OCI-M2 (cell line): ENCODE data around the gene OR8B3.
"Not testable (repeated sequence)": the region's sequence is repeated elsewhere in the genome, so short reads cannot be mapped to it uniquely, and the experiment has no call there.

Source experiments
- DNase-seq: peaks from one replicate; lab custom pipeline; 2025; ENCODE audit not compliant: unreplicated experiment; lab: John Stamatoyannopoulos, UW

OR8B3 gene, protein sequence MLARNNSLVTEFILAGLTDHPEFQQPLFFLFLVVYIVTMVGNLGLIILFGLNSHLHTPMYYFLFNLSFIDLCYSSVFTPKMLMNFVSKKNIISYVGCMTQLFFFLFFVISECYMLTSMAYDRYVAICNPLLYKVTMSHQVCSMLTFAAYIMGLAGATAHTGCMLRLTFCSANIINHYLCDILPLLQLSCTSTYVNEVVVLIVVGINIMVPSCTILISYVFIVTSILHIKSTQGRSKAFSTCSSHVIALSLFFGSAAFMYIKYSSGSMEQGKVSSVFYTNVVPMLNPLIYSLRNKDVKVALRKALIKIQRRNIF

DNA sequence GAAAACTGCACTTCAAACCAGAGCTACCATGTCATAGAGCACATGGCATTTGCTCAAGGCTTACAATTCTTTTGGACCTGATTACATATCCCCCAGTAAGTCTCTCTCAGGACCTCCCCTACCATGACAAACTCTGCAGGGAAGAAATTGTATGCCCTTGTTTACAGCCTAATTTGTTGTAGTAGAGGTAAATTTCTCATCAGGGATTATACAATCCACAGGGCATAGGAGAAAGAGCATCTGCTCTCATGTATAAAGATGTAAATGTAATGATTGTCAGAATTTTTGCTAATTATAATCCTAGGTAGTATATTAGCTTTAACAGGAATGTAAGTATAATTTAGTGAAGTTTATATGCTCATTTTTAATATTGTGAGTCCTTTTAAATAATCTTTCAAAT, at the start of gene OR8B3:
OR8B3 (minus strand) TSS at position 101 of the 400 bp plus-strand sequence. CDS start 1,673 bp downstream, outside the sequence.
- DNase-seq = no peak

DNA sequence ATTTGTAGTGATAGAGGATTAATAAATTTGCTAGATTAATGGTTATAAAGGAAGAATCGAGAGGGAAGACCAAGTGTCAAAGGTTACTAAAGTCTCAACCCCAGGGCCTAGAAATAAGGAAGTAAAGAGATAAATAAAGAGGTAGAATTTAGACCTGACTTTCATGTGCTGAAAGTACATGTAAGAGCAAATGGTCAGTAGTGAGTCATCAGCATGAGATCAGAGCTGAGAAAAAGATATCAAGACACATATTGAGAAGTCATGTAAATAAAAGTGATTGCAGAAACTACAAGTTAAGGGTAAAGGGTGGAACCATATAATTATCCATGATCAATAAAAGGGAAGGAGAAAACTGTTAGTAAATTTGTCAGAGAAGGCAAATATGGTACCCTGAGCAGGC, 48.1 kb upstream of the OR8B3 start:
- DNase-seq = no peak

DNA sequence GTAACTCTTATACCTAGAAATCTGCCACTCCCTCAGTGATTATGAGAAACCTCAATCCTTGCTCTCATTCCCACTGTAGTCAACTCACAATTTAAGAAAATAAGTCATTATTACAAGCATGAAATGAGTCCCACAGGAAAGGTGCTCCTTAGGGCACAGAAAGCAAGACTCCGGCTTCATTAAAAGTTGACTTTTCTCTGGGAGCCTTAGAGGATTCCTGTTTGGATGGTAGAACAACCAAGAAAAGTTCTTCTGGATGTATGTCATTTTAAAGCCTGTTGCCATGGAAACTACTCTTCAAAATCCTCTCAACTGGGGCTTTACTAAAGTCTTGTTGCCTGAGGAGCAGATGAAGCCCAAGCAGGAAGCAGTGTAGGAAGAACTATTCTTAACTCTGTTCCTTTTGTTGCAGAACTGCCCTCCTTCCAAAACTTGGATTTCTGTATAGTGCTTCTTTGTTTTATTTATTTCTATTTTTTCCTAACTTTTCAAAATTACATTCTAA, 46.9 kb upstream of the OR8B3 start, which contains the start of gene OR8B8:
OR8B8 (minus strand) TSS at position 51 of the 505 bp plus-strand sequence. CDS start 4,611 bp downstream, outside the sequence.
- DNase-seq = no peak

DNA sequence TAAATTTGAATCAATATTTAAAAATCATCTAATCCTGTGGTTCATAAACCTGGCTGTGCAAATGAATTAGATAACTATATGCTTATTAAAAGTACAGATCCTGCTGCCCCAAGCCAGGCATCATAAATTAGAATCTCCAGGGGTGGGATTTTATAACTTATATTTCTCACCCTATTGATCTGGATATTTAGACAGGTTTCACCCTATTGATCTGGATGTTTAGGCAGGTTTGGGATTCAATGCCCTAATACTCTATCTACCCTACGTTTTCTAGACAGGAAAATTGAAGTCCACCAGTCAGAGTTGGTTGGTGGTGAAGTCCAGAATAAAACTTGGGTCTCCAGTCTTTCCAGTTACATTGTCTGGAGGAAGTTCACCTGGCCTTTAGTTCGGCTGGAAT, 44.0 kb upstream of the OR8B3 start:
- no peak for DNase-seq

DNA sequence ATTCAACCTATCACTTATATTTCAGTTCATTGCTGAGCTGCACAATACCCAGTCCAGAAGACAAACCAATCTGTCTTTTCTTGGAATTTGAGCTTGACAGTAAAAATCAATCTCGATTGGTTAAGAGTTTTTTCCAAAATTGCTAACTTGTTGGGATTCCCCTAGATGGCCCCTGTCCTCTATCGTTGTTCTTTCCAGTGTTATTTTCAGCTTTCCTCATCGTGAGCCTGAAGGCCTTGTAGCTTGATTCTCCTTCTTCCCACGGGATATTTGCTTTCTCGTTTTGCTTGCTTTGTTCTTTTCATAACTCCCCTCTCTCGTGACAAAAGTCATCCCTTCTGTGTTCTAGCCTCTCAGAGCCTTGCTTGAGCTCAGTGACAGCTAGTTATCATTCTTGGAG, 43.6 kb upstream of the OR8B3 start:
- no peak for DNase-seq

DNA sequence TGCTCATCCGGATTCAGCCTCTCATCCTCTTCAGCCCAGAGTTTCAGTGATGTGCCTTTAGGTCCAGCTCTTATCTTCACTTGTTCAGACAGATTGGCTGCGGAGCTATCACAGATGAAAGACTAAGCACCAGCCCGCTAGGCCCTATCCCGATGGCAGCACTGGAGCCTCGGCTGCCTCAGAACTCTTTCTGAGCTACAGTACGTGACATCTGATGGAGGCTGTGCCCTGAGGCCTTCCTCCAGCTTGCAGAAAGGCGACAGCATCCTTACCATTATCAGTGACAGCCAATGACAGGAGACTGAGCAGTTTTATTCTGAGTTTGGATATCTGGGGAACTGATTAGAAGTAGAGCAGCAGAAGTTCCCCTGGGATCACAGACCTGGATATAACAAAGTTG, 42.7 kb upstream of the OR8B3 start:
- no peak for DNase-seq

DNA sequence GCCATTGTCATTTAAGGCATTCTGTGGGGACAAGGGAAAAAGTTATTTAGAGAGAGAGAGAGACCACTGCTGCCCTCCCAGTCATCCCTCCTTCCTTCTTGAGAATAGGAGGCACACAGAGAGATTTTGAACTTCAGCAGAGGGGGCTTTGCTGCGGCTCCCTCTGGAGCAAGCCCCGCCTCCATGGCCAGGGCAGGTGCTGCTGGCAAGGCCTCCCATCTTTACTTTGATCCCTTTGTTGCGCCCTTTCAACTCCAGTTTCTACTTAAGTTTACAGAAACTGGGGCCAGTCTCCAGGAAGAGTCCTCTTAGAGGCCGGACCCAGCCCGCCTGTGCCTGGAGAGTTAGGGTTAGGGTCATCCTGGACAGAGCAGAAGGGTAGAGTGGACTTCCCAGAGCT, 42.3 kb upstream of the OR8B3 start:
- no peak for DNase-seq

DNA sequence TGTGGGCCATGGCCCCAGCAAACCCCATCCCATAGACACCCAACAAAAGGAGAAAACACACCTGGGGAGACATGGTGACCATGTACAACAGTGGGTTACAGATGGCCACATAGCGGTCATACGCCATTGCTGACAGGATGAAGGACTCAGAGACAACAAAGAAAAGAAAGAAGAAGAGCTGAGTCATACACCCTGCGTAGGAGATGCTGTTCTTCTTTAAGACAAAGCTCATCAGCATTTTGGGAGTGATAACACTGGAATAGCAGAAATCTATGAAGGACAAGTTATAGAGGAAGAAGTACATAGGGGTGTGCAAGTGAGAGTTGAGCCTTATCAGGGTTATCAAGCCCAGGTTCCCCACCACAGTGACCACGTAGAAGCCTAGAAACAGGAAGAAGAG, 41.8 kb upstream of the OR8B3 start:
- DNase-seq = no peak

DNA sequence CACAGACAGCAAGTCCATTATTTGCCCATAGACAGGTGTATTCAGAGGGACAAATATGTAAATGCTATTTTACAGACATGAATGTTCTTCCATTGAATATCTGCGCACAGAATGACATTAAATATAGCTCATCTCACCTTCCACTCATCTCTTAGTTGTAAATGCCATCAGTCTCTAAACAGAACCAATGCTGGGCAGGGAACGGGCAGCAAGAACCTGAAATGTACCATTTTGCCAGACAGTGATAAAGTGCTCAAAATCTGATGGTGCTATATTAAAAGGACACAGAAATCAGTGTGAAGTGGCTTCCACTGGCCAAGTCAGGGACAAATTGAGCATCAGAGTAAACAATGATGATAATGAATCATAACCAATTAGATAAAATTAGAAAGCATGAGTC, 35.9 kb upstream of the OR8B3 start:
- no peak for DNase-seq

DNA sequence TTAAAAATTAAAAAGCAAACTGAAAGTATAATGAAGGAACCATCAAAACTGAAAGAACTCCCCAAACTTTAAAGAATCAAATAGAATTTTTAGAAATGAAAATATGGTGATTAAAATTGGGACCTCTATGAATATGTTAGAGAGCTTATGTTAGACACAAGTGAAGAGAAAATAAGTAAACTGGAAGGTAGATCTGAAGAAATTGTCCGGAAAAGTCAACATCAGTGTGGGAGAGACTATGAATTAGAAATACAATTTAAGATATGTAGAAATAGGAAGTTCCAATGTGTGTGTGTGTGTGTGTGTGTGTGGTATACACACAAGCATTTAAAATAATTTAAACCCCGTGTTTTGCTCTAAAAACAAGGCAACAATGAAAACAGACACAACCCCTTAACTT, 30.8 kb upstream of the OR8B3 start:
- DNase-seq = no peak

DNA sequence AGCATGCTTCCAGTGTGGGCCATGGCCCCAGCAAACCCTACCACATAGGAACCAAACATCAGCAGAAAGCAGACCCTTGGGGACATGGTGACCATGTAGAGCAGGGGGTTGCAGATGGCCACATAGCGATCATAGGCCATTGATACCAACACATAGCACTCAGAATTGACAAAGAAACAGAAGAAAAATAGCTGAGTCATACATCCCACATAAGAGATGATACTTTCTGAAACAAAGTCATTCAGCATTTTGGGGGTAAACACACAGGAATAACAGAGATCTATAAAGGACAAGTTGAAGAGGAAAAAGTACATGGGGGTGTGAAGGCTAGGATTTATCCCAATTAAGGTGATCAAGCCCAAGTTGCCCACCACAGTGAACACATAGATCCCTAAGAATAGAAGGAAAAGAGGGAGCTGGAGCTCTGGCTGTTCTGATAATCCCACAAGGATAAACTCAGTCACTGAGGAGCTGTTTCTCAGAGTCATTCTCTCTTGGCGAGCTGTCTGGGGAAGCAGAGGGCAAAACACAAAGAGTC, 25.6 kb upstream of the OR8B3 start, which contains the start of gene OR8B4:
OR8B4 (minus strand) TSS at position 488 of the 538 bp plus-strand sequence; CDS start at position 488, 0 bp downstream.
- no peak for DNase-seq

DNA sequence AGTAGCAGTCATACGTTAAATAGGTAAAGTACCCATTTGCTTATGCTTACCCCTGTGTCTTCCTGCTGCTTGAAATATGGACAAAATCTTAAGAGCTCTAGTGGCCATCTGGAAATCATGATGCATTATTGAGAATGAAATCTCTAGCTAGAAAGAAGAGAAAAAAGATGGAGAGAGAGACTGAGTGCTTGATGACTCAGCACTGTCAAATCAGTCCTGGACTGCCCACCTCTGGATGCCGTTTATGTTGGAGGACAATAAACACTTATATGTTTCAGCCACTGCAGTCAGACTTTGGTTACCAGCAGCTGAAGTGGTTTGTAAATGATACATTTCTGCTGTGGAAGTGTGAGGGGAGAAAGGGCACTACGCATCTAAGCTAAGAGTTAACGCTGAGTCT, 22.2 kb upstream of the OR8B3 start:
- DNase-seq = no peak

DNA sequence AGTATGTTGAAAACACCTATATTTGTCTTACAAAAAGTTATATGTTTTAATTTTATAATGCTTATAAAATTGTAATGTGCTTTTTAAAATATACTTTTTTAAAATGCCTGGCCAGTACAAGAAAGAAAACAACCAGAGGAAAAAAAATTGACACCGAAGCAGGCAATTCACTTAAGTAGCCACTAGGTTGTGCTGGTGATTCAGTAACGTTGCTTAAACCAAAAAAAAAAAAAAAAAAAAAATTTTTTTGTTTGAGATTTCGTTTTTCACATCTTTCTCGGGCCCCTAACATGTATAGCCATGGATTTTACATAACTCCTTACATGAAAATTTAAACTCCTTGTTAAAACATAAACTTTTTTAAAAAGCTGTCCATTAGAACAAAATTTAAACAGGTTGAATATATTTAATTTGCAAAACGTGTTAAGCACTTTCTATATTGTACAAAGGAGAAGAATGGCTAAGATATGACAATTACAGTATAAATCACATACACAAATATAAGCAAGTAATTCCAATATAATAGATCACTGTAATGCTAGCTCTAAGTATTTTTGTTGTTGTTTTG, 16.6 kb upstream of the OR8B3 start:
- DNase-seq = no peak

DNA sequence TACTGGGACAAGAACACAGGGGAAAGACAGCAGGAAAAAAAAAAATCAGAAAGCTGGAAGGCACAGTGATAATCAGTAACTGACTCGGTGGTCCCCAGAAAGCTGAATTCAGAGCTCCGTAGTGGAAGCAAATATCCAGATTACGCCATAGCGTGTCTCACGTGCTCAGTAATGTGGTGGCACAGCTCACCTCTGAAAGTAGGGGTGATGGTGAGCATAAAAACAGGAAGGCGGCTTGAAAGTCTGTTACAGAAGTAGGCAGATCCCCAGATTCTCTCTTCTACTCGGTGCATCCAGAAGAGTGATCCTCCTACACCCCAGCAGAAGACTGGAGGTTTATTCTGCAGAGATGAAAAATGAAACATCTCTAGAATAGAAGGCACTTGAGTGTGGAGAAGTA, 11.1 kb upstream of the OR8B3 start:
- DNase-seq = no peak

DNA sequence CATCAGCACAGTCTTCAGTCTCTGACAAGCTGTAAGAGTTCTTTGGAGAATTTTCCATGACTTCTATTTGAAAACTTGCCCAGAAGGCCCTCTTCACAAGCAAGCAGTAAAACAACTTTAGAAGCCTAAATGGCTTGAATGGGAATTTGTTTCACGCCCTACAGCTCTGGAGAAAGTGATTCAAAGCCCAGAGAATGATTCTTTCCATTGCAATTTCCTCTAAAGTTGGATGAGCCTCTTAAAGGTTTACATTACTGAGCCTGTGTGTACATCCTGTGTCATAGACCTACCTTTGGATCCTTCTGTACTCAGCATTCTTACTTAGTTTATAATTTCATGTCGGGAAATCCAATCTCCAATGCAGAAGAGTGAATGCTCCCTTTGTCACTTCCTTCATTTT, 6.8 kb upstream of the OR8B3 start:
- no peak for DNase-seq

DNA sequence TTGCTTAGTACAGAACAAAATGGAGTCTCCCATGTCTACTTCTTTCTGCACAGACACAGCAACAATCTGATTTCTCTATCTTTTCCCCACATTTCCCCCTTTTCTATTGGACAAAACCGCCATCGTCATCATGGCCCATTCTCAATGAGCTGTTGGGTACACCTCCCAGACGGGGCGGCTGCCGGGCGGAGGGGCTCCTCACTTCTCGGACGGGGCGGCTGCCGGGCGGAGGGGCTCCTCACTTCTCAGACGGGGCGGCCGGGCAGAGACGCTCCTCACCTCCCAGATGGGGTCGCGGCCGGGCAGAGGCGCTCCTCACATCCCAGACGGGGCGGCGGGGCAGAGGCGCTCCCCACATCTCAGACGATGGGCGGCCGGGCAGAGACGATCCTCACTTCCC, 4.4 kb upstream of the OR8B3 start:
- DNase-seq = not testable (repeated sequence)

DNA sequence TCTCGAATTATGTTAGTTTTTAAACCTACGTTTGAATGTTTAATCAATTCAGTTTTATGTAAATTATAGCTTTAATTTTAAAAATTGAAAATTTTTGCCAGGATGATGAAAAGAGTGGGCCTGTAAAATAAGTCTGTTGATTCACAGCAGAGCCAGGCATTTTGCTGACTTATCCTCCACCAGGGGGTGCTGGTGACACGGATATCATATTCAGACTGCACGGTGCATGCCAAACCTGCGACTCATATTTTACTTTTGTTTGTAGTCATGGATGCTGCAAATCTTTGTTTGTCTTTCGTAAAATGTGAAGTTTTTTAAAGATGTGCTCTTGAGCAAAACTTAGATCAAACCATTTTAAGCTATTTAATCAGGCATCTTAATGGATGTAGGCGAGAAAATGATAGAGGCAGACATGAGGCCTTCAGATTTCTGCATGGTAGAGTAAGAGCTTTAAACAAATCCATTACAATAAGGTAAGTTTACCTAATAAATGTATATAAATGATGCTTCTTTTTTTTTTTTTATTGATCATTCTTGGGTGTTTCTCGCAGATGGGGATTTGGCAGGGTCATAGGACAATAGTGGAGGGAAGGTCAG, 3.6 kb upstream of the OR8B3 start:
- DNase-seq = no peak

DNA sequence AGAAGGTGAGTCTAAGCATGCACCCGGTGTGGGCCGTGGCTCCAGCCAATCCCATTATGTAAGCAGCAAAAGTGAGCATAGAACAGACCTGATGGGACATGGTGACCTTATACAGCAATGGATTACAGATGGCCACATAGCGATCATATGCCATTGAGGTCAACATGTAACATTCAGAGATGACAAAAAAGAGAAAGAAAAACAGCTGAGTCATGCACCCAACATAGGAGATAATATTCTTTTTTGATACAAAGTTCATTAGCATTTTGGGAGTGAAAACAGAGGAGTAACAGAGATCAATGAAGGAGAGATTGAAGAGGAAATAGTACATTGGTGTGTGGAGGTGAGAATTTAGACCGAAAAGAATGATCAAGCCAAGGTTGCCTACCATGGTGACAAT, 2.0 kb downstream of the OR8B3 start:
- DNase-seq = not testable (repeated sequence)

DNA sequence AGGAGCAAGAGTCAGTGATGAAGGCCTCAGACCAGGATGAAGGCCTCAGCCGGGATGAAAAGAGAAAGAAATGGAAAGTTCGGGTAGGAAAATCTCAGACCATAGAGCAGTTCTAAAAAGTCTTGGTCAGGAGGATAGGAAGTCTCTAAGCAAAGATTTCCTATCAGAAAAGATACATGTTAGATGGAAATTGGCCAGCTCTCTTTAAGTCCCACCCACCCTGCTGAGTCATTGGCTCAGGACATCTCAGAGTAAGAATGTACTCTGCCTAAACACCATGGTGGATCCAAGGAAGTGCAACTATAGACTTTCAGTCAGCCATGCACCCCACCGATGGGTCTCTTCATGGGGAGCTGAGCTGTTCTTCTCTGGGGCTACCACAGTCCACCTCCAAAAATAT, 4.4 kb downstream of the OR8B3 start:
- no peak for DNase-seq

DNA sequence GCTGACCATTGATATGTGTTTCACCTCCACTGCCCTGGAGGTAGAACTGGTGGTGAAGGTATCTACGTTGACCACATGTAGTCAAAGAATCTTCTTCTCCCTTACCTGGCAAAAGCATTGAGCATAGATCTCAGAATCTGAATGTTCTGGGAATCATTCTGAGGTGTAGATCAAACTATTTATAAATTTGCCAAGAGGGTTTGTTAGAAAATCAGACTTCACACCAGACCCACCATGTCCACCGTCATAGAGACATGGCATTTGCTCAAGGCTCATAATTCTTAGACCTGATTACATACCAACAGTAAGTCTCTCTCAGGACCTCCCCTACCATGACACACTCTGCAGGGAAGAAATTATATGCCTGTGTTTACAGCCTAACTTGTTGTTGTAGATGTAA, 14.4 kb downstream of the OR8B3 start, which contains the start of gene OR8B2:
OR8B2 (minus strand) TSS at position 101 of the 400 bp plus-strand sequence. CDS start 1,156 bp downstream, outside the sequence.
- no peak for DNase-seq

DNA sequence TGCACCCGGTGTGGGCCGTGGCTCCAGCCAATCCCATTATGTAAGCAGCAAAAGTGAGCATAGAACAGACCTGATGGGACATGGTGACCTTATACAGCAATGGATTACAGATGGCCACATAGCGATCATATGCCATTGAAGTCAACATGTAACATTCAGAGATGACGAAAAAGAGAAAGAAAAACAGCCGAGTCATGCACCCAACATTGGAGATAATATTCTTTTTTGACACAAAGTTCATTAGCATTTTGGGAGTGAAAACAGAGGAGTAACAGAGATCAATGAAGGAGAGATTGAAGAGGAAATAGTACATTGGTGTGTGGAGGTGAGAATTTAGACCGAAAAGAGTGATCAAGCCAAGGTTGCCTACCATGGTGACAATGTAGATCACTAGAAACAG, 16.0 kb downstream of the OR8B3 start:
- not testable (repeated sequence) for DNase-seq

DNA sequence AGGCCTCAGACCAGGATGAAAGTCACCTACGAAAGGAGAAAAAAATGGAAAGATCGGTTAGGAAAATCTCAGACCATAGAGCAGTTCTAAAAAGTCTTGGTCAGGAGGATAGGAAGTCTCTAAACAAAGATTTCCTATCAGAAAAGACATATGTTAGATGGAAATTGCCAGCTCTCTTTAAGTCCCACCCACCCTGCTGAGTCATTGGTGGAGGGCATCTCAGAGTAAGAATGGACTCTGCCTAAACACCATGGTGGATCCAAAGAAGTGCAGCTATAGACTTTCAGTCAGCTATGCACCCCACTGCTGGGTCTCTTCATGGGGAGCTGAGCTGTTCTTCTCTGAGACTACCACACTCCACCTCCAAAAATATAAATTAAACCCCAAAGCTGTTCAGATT, 18.2 kb downstream of the OR8B3 start:
- DNase-seq = no peak
